ENCODE measurements around the gene AGPAT3. TPM values are rescaled to one million over a fixed set of nuclear protein-coding genes. Genes with fewer than 3 reads are reported as not detected.

Gene AGPAT3
- total and polyA plus RNA-seq, 2 donors (not counting 3 experiments of a cell fraction or from before 2014, with no cell fraction given) = 39.9 to 76.7 TPM

GRCh38 chr21:43923391-43923790 lies 58.4 kb downstream of the AGPAT3 start:
- BruUV-seq (replicated peaks) = no TSS peak
- Histone ChIP-seq H3K4me1 (ENCODE audit: control insufficient read depth, extremely low read depth, insufficient read depth, low read length) (no peaks in the 10 kb centered on the region), H3K4me3 (replicated peaks in 1 of 3; ENCODE audit: insufficient read depth in 1 of 3, low read depth in 1 of 3, low read length in 3 of 3) (no peak overlapping the region), H3K9ac (replicated peaks; ENCODE audit: extremely low read depth, insufficient read depth, low read length) (no peak overlapping the region), H3K4me2 (ENCODE audit: insufficient read depth, low read length) (no peak overlapping the region), H3K27me3 (ENCODE audit: control insufficient read depth in 2 of 2, insufficient read depth in 2 of 2, low read length in 2 of 2) (no peaks in the 10 kb centered on the region), H2AFZ (ENCODE audit: low read depth, low read length) (no peak overlapping the region), H3K79me2 (ENCODE audit: control insufficient read depth, insufficient read depth, low read length) (peaks cover 17% of the 10 kb centered on the region), H3K36me3 (ENCODE audit: control insufficient read depth in 2 of 2, extremely low read depth in 1 of 2, insufficient read depth in 2 of 2, low read length in 2 of 2) (peaks cover 0 to 2% of the 10 kb centered on the region in 2 experiments), H3K9me1 (replicated peaks; ENCODE audit: control insufficient read depth, extremely low read depth, insufficient read depth, low read length) (no peaks in the 10 kb centered on the region), H3K27ac (ENCODE audit: insufficient read depth, low read depth, low read length) (no peak overlapping the region), H3K9me3 (replicated peaks; ENCODE audit: control insufficient read depth, insufficient read depth, low read length) (no peaks in the 10 kb centered on the region), H4K20me1 (replicated peaks; ENCODE audit: control insufficient read depth, extremely low read depth, insufficient read depth, low read length) (no peaks in the 10 kb centered on the region)
- intact Hi-C loops (cut with micrococcal nuclease) = no loop called here
- ChIA-PET CTCF (interaction anchor here (0.9 kb wide), 1 partner anchor 12 kb away, joined by 3 read pairs; no protein-coding TSS in a partner anchor), POLR2A (no interaction called here)
- dilution Hi-C loops (cut with MboI; ENCODE audit: extremely low pct_ligation_motif_present, low sequenced_read_pairs) = no loop called here
- DNase-seq (ENCODE audit: low read depth, low spot score) (no peak), FAIRE-seq (no peak)
- no peak for TF ChIP-seq POLR2A (IDR thresholded peaks at IDR 0.05; ENCODE audit: low read depth, low read length)
- TF ChIP-seq MYC (IDR thresholded peaks at IDR 0.05; ENCODE audit: low read depth, low read length) = no peak
- TF ChIP-seq EZH2 (IDR thresholded peaks at IDR 0.05; ENCODE audit: borderline replicate concordance, low read depth, low read length, severe bottlenecking) = no peak
- TF ChIP-seq POLR2AphosphoS5 (IDR thresholded peaks at IDR 0.05; ENCODE audit: insufficient read depth, low read depth, low read length) = no peak
- no peak for TF ChIP-seq GATA2 (IDR thresholded peaks at IDR 0.05; ENCODE audit: insufficient read depth, insufficient read length, low read depth, low read length)
- no peak for TF ChIP-seq FOS (IDR thresholded peaks at IDR 0.05; ENCODE audit: borderline replicate concordance, insufficient read depth, low read length)
- no peak for TF ChIP-seq MAX (IDR thresholded peaks at IDR 0.05; ENCODE audit: insufficient read depth, insufficient read length)
- no peak for TF ChIP-seq JUN (IDR thresholded peaks at IDR 0.05; ENCODE audit: borderline replicate concordance, insufficient read depth, insufficient read length, low read depth)
